ENCODE data around the gene DCDC1. TPM values are rescaled to one million over a fixed set of nuclear protein-coding genes. Genes with fewer than 3 reads are reported as not detected.

The DCDC1 gene
- total and polyA plus RNA-seq, 4 experiments from 2014 or later = 0.14 to 0.29 (median 0.17) TPM; not detected in 1

DNA sequence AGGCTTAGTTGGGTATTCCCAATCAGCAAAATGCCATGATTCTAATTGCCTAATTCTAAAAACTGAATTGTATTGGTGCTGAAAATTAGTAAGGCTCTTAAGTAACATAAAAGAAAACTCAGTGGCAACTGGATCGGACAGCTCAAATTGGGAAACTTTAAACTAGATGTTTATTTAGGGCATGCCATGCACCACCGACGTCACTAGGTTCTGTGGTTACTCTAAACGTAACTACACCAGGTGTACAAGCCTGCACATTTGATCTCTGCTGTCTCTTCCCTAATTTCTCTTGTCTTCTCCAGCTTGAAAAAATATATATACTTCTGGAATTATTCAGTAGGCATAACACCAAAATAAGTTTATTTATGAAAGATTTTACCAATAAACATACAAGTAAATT, 378.2 kb downstream of the DCDC1 start:
- H3K36me3 ChIP-seq (ENCODE audit: insufficient read depth, low read length) = no peaks in the 10 kb centered on the region
- no peaks in the 10 kb centered on the region for H3K36me3 Mint-ChIP-seq
- POLR2A ChIA-PET (ENCODE audit: partially characterized antibody) = no interaction called here
- intact Hi-C loops (cut with micrococcal nuclease) = no loop called here
- H3K4me3 Mint-ChIP-seq = no peak overlapping the region
- H3K4me1 Mint-ChIP-seq = no peaks in the 10 kb centered on the region
- no peak overlapping the region for H3K27ac Mint-ChIP-seq
- H3K9me3 Mint-ChIP-seq = peaks cover 0 to 6% (median 1%) of the 10 kb centered on the region in 8 donors
- H3K27me3 ChIP-seq (ENCODE audit: insufficient read depth, low read length) = no peaks in the 10 kb centered on the region
- no peak for DNase-seq
- peaks cover 2% of the 10 kb centered on the region in 2 donors for H3K27me3 Mint-ChIP-seq
- H3K27ac ChIP-seq (ENCODE audit: low read depth, low read length) = no peak overlapping the region
- H3K9me3 ChIP-seq (ENCODE audit: control insufficient read depth in 1 of 2, low read length in 2 of 2) = no peaks in the 10 kb centered on the region
- H3K4me3 ChIP-seq (ENCODE audit: low read length in 2 of 2) = no peak overlapping the region
- CTCF ChIA-PET (ENCODE audit: partially characterized antibody) = no interaction called here
- H3K4me1 ChIP-seq (ENCODE audit: insufficient read depth, low read length) = no peaks in the 10 kb centered on the region

DNA sequence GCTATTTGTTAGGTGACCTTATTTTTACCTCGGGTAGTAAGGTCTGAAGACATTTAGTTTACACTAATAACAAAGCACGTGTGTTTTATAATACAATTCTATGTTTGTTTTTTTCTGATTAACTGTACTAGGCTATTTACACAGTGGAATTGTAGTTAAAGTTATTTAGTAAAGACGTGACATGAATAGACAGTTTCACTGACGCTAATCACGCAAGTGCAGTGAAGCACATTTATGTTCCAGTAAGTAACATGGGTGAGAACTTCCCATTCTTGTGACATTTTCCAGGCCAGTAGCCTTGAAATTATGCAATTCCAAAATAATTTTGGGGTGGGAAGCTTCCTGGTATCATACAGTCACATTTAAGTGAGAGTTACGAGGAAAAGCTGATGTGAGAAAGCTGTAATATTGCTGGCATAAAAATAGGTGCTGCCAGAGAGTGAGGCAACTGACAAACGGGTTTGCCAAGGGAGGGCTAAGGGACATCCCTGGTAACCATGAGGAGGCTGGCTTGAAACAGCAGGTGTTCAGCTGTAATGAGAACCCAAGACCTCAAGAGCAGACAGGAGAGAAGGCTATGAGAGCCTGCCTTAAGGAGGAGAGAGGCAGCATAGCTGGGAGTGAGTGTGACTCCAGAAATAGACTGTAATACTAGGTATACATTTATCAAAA, 378.8 kb downstream of the DCDC1 start:
- Mint-ChIP-seq H3K27me3 (peaks cover 2% of the 10 kb centered on the region in 2 donors), H3K27ac (no peak overlapping the region), H3K36me3 (no peaks in the 10 kb centered on the region), H3K9me3 (peaks cover 0 to 6% (median 1%) of the 10 kb centered on the region in 8 donors), H3K4me1 (no peaks in the 10 kb centered on the region), H3K4me3 (no peak overlapping the region)
- no peaks in the 10 kb centered on the region for H3K36me3 ChIP-seq (ENCODE audit: insufficient read depth, low read length)
- H3K4me1 ChIP-seq (ENCODE audit: insufficient read depth, low read length) = no peaks in the 10 kb centered on the region
- no peak overlapping the region for H3K27ac ChIP-seq (ENCODE audit: low read depth, low read length)
- no peaks in the 10 kb centered on the region for H3K9me3 ChIP-seq (ENCODE audit: control insufficient read depth in 1 of 2, low read length in 2 of 2)
- intact Hi-C loops (cut with micrococcal nuclease) = no loop called here
- no peaks in the 10 kb centered on the region for H3K27me3 ChIP-seq (ENCODE audit: insufficient read depth, low read length)
- DNase-seq = no peak
- ChIA-PET POLR2A (ENCODE audit: partially characterized antibody) (no interaction called here), CTCF (ENCODE audit: partially characterized antibody) (no interaction called here)
- no peak overlapping the region for H3K4me3 ChIP-seq (ENCODE audit: low read length in 2 of 2)

DNA sequence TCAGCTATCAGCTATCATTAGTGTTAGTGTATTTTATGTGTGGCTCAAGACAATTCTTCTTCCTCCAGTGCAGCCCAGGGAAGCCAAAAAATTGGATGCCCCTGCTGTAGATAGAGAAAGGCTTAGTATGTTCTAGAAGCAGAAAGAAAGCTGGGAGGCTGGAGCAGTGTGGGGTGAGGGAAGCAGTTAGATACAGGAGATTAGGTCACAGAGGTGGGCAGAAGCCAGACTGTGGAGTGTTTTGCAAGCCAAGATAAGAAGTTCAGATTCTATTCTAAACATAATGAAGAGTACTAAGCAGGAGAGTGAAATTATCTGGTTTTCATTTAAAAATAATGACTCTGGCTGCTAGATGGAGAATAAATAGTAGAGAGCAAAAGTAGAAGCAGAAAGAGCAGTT, 381.7 kb downstream of the DCDC1 start:
- no peak overlapping the region for H3K4me3 Mint-ChIP-seq
- no peaks in the 10 kb centered on the region for H3K4me1 Mint-ChIP-seq
- CTCF ChIA-PET (ENCODE audit: partially characterized antibody) = no interaction called here
- no peaks in the 10 kb centered on the region for H3K36me3 Mint-ChIP-seq
- H3K36me3 ChIP-seq (ENCODE audit: insufficient read depth, low read length) = no peaks in the 10 kb centered on the region
- no peak overlapping the region for H3K27ac ChIP-seq (ENCODE audit: low read depth, low read length)
- DNase-seq = no peak
- POLR2A ChIA-PET (ENCODE audit: partially characterized antibody) = no interaction called here
- no peak overlapping the region for H3K27ac Mint-ChIP-seq
- peaks cover 2% of the 10 kb centered on the region in 2 donors for H3K27me3 Mint-ChIP-seq
- H3K4me1 ChIP-seq (ENCODE audit: insufficient read depth, low read length) = no peaks in the 10 kb centered on the region
- H3K27me3 ChIP-seq (ENCODE audit: insufficient read depth, low read length) = no peaks in the 10 kb centered on the region
- intact Hi-C loops (cut with micrococcal nuclease) = no loop called here
- H3K9me3 Mint-ChIP-seq = peaks cover 0 to 6% (median 1%) of the 10 kb centered on the region in 8 donors
- H3K9me3 ChIP-seq (ENCODE audit: control insufficient read depth in 1 of 2, low read length in 2 of 2) = no peaks in the 10 kb centered on the region
- no peak overlapping the region for H3K4me3 ChIP-seq (ENCODE audit: low read length in 2 of 2)

DNA sequence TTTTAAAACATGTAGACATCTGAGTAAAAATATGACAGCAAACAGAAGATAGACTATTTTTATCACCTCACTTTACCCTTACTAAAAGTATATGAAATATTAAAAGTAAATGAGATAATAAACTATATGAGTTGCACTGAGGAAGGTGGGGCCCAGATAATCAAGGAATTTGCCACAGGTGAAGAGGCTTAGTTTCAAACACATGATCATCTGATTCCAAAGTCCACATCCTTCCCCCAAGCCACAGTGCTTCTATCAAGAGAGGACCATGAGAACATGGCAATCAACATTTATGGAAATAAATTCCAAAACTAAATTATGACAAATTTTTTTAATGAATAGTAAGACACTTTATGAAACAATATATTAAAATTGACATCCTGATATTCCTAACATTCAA, 384.0 kb downstream of the DCDC1 start:
- H3K4me1 ChIP-seq (ENCODE audit: insufficient read depth, low read length) = no peaks in the 10 kb centered on the region
- peaks cover 2% of the 10 kb centered on the region in 2 donors for H3K27me3 Mint-ChIP-seq
- H3K27ac Mint-ChIP-seq = no peak overlapping the region
- POLR2A ChIA-PET (ENCODE audit: partially characterized antibody) = no interaction called here
- no peaks in the 10 kb centered on the region for H3K36me3 Mint-ChIP-seq
- no peaks in the 10 kb centered on the region for H3K27me3 ChIP-seq (ENCODE audit: insufficient read depth, low read length)
- no peaks in the 10 kb centered on the region for H3K36me3 ChIP-seq (ENCODE audit: insufficient read depth, low read length)
- H3K9me3 Mint-ChIP-seq = peaks cover 0 to 8% (median 1%) of the 10 kb centered on the region in 8 donors
- no peaks in the 10 kb centered on the region for H3K9me3 ChIP-seq (ENCODE audit: control insufficient read depth in 1 of 2, low read length in 2 of 2)
- no peaks in the 10 kb centered on the region for H3K4me1 Mint-ChIP-seq
- DNase-seq = no peak
- no peak overlapping the region for H3K4me3 Mint-ChIP-seq
- CTCF ChIA-PET (ENCODE audit: partially characterized antibody) = no interaction called here
- no peak overlapping the region for H3K27ac ChIP-seq (ENCODE audit: low read depth, low read length)
- intact Hi-C loops (cut with micrococcal nuclease) = no loop called here
- H3K4me3 ChIP-seq (ENCODE audit: low read length in 2 of 2) = no peak overlapping the region

DNA sequence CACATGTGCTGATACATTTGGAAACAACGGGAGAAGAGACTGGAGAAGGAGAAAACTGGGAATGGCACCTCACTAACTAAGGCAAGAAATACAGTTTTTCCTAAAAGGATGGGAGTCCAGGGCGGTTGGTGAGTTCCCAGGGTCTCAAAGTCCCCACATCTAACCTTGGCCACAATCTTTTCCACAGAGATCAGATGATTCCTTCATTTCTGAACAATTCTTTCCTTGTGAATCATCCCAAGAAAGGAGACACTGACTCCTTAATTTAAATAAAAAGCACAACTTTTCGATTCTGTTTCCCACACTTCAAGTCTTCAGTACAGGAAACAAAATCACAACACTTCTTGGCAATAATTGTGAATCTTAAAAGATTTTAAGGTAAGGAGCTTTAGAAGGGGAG, 384.7 kb downstream of the DCDC1 start:
- no peak overlapping the region for H3K4me3 Mint-ChIP-seq
- Histone ChIP-seq H3K4me3 (ENCODE audit: low read length in 2 of 2) (no peak overlapping the region), H3K4me1 (ENCODE audit: insufficient read depth, low read length) (no peaks in the 10 kb centered on the region), H3K9me3 (ENCODE audit: control insufficient read depth in 1 of 2, low read length in 2 of 2) (no peaks in the 10 kb centered on the region), H3K27me3 (ENCODE audit: insufficient read depth, low read length) (no peaks in the 10 kb centered on the region), H3K36me3 (ENCODE audit: insufficient read depth, low read length) (no peaks in the 10 kb centered on the region), H3K27ac (ENCODE audit: low read depth, low read length) (no peak overlapping the region)
- H3K9me3 Mint-ChIP-seq = peaks cover 0 to 10% (median 1%) of the 10 kb centered on the region in 8 donors
- no peak overlapping the region for H3K27ac Mint-ChIP-seq
- no peaks in the 10 kb centered on the region for H3K36me3 Mint-ChIP-seq
- intact Hi-C loops (cut with micrococcal nuclease) = no loop called here
- H3K4me1 Mint-ChIP-seq = no peaks in the 10 kb centered on the region
- POLR2A ChIA-PET (ENCODE audit: partially characterized antibody) = no interaction called here
- CTCF ChIA-PET (ENCODE audit: partially characterized antibody) = no interaction called here
- peaks cover 2% of the 10 kb centered on the region in 2 donors for H3K27me3 Mint-ChIP-seq
- no peak for DNase-seq

DNA sequence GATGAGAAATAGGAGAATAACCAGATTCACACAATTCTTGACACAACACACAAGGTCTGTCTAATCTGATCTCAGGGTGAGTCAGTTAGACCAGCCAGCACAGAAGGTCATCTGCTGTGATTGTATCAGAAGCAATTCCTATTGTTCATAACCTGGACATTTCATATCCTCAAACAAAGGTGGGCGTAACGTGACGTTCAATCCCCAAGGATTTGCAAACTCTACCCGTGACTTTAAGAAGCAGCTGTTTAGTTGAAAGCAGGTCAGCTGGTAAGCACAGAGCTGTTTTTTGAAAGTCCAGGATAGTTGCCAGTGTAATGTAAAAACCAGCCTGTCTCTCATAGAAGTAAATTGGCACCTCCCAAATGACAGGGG, 385.1 kb downstream of the DCDC1 start:
- Mint-ChIP-seq H3K4me3 (no peak overlapping the region), H3K27me3 (peaks cover 2% of the 10 kb centered on the region in 2 donors), H3K36me3 (no peaks in the 10 kb centered on the region), H3K4me1 (no peaks in the 10 kb centered on the region), H3K27ac (no peak overlapping the region), H3K9me3 (peaks cover 0 to 10% (median 0%) of the 10 kb centered on the region in 8 donors)
- DNase-seq = no peak
- POLR2A ChIA-PET (ENCODE audit: partially characterized antibody) = no interaction called here
- Histone ChIP-seq H3K4me1 (ENCODE audit: insufficient read depth, low read length) (no peaks in the 10 kb centered on the region), H3K9me3 (ENCODE audit: control insufficient read depth in 1 of 2, low read length in 2 of 2) (no peaks in the 10 kb centered on the region), H3K27ac (ENCODE audit: low read depth, low read length) (no peak overlapping the region), H3K4me3 (ENCODE audit: low read length in 2 of 2) (no peak overlapping the region), H3K27me3 (ENCODE audit: insufficient read depth, low read length) (no peaks in the 10 kb centered on the region), H3K36me3 (ENCODE audit: insufficient read depth, low read length) (no peaks in the 10 kb centered on the region)
- intact Hi-C loops (cut with micrococcal nuclease) = no loop called here
- CTCF ChIA-PET (ENCODE audit: partially characterized antibody) = no interaction called here

DNA sequence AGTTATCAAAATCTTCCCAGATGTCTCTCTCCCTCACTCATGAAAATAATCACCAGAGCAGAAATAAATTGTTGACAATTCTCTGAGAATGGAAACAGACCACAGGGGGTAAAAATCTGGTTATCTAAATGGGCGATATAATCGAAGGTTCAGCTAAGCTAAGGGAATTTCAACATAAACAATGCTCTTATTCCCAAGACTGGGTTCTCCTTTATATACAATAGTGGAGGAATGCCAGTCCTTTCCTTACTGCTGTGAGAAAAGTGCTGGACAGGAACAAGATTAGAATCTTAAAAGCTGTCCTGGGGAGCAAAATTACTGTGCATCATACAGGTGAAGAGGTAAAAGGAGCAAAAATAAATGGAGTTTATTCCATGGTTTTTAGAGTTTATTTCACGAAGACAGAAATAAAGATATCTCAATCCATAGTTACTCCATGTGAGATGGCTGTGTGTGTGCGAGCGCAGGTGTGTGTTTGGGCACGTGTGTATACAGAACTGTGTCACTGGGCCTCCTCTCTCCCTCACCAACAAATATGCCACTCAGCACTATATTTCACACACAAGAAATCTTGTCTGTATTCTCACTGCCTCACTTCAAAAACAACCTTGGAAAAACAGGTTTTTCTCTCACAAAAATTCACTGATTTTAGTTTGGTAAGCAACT, 385.6 kb downstream of the DCDC1 start:
- Histone ChIP-seq H3K4me3 (ENCODE audit: low read length in 2 of 2) (no peak overlapping the region), H3K27ac (ENCODE audit: low read depth, low read length) (no peak overlapping the region), H3K4me1 (ENCODE audit: insufficient read depth, low read length) (no peaks in the 10 kb centered on the region), H3K36me3 (ENCODE audit: insufficient read depth, low read length) (no peaks in the 10 kb centered on the region), H3K27me3 (ENCODE audit: insufficient read depth, low read length) (no peaks in the 10 kb centered on the region), H3K9me3 (ENCODE audit: control insufficient read depth in 1 of 2, low read length in 2 of 2) (no peaks in the 10 kb centered on the region)
- no peak for DNase-seq
- Mint-ChIP-seq H3K27me3 (peaks cover 2% of the 10 kb centered on the region in 2 donors), H3K9me3 (peaks cover 0 to 10% (median 0%) of the 10 kb centered on the region in 8 donors), H3K4me3 (no peak overlapping the region), H3K36me3 (no peaks in the 10 kb centered on the region), H3K4me1 (no peaks in the 10 kb centered on the region), H3K27ac (no peak overlapping the region)
- intact Hi-C loops (cut with micrococcal nuclease) = no loop called here
- ChIA-PET CTCF (ENCODE audit: partially characterized antibody) (no interaction called here), POLR2A (ENCODE audit: partially characterized antibody) (no interaction called here)
